GM19035 (cell line): ENCODE data around the gene PATJ.
"Not testable (repeated sequence)": the region's sequence is repeated elsewhere in the genome, so short reads cannot be mapped to it uniquely, and the experiment has no call there.

Experiments
- ATAC-seq: cut with Tn5 transposase; IDR thresholded peaks from one replicate; pipeline ENCODE4 v1.9.1; 2021; ENCODE audit not compliant: unreplicated experiment

Gene PATJ

GRCh38 chr1:62139410-62139809 lies 397.1 kb downstream of the PATJ start:
- no peak for ATAC-seq

- no peak for ATAC-seq
Observed at GRCh38 chr1:62140666-62141065, 398.4 kb downstream of the PATJ start.

GRCh38 chr1:62142496-62142895 lies 400.2 kb downstream of the PATJ start:
- ATAC-seq, result no peak

- no peak for ATAC-seq
Observed at GRCh38 chr1:62144238-62144831, 402.1 kb downstream of the PATJ start.

GRCh38 chr1:62159940-62160348 lies 417.7 kb downstream of the PATJ start:
- no peak for ATAC-seq

GRCh38 chr1:62161711-62162110 lies 419.4 kb downstream of the PATJ start:
- ATAC-seq, result no peak

- not testable (repeated sequence) for ATAC-seq
Observed at GRCh38 chr1:62170380-62170779, 428.1 kb downstream of the PATJ start.

- peak; percentile 50 for ATAC-seq
Observed at GRCh38 chr1:62175568-62176179, 433.4 kb downstream of the PATJ start.

GRCh38 chr1:62176597-62177312 lies 434.5 kb downstream of the PATJ start:
- no peak for ATAC-seq

GRCh38 chr1:62177621-62178020 lies 435.3 kb downstream of the PATJ start:
- no peak for ATAC-seq

GRCh38 chr1:62178372-62178771 lies 436.1 kb downstream of the PATJ start:
- no peak for ATAC-seq

GRCh38 chr1:62180054-62180453 lies 437.8 kb downstream of the PATJ start:
- not testable (repeated sequence) for ATAC-seq

GRCh38 chr1:62180639-62181038 lies 438.4 kb downstream of the PATJ start:
- ATAC-seq, result no peak

- no peak for ATAC-seq
Observed at GRCh38 chr1:62181532-62181931, 439.3 kb downstream of the PATJ start.

GRCh38 chr1:62182157-62182556 lies 439.9 kb downstream of the PATJ start:
- ATAC-seq, result not testable (repeated sequence)

- ATAC-seq, result not testable (repeated sequence)
Observed at GRCh38 chr1:62183164-62184020, 441.1 kb downstream of the PATJ start.

GRCh38 chr1:62184336-62184735 lies 442.1 kb downstream of the PATJ start:
- ATAC-seq, result no peak

GRCh38 chr1:62185233-62185632 lies 443.0 kb downstream of the PATJ start:
- not testable (repeated sequence) for ATAC-seq

- no peak for ATAC-seq
Observed at GRCh38 chr1:62185677-62186076, 443.4 kb downstream of the PATJ start.

GRCh38 chr1:62187548-62187947 lies 445.3 kb downstream of the PATJ start:
- no peak for ATAC-seq

- ATAC-seq, result no peak
Observed at GRCh38 chr1:62188111-62188510, 445.8 kb downstream of the PATJ start.
